Measurements from ENCODE around the gene BLTP2. TPM values are rescaled to one million over a fixed set of nuclear protein-coding genes. Genes with fewer than 3 reads are reported as not detected.

Gene BLTP2
- polyA plus RNA-seq, 1 of the 3 experiments (the other 2 are of a cell fraction), result 46.4 TPM

GRCh38 chr17:28693869-28694268 is 48.9 kb upstream of the BLTP2 start:
- peaks cover 68 to 72% of the 10 kb centered on the region in 2 experiments for H3K36me3 ChIP-seq (replicated peaks in 1 of 2; ENCODE audit: control insufficient read depth in 1 of 2, insufficient read depth in 2 of 2, low read length in 1 of 2)
- CTCF ChIA-PET, result interaction anchor here (1.8 to 1.9 kb wide), 2 partner anchors 16 to 47 kb away, joined by 4 to 6 read pairs; no protein-coding TSS in a partner anchor

More at GRCh38 chr17:28693869-28694268, 48.9 kb upstream of the BLTP2 start:
- no peak overlapping the region for H3K27ac ChIP-seq (ENCODE audit: low read depth in 2 of 2, low read length in 1 of 2)
- no peaks in the 10 kb centered on the region for H3K4me1 ChIP-seq (ENCODE audit: control insufficient read depth in 1 of 2, insufficient read depth in 2 of 2, low read depth in 1 of 2, low read length in 1 of 2)
- no peak overlapping the region for H2AFZ ChIP-seq (ENCODE audit: low read depth)
- H3K79me2 ChIP-seq (ENCODE audit: insufficient read depth), result no peaks in the 10 kb centered on the region
- no peaks in the 10 kb centered on the region for H3K27me3 ChIP-seq (ENCODE audit: insufficient read depth)
- WGBS (ENCODE audit: low lambda C conversion rate), result 100% methylated on average over 1 of the region's 1 CpG
- H3K9ac ChIP-seq, result no peak overlapping the region
- H4K20me1 ChIP-seq (ENCODE audit: insufficient read depth), result no peaks in the 10 kb centered on the region
- POLR2A ChIA-PET, result no interaction called here
- no peaks in the 10 kb centered on the region for H3K9me2 ChIP-seq
- DNase-seq, result no peak
- no peaks in the 10 kb centered on the region for H3F3A ChIP-seq (replicated peaks; ENCODE audit: insufficient read depth)
- no peak overlapping the region for H3K4me2 ChIP-seq
- H3K4me3 ChIP-seq (ENCODE audit: low read depth in 2 of 2, low read length in 1 of 2), result no peak overlapping the region
- TF ChIP-seq TAF1 (IDR thresholded peaks at IDR 0.05; ENCODE audit: borderline replicate concordance, low read depth, low read length) (no peak), TCF12 (IDR thresholded peaks at IDR 0.05) (no peak), NFIC (IDR thresholded peaks at IDR 0.05; ENCODE audit: borderline replicate concordance) (no peak), CTCF (IDR thresholded peaks at IDR 0.05) (no peak), RCOR1 (IDR thresholded peaks at IDR 0.05; ENCODE audit: low read length) (no peak), MAX (IDR thresholded peaks at IDR 0.05; ENCODE audit: low read depth) (no peak), ELF1 (IDR thresholded peaks at IDR 0.05) (no peak), REST (IDR thresholded peaks at IDR 0.05; ENCODE audit: low read depth, low read length) (no peak), GATA2 (CRISPR knock-in tag; IDR thresholded peaks at IDR 0.05) (no peak), EP300 (IDR thresholded peaks at IDR 0.05; ENCODE audit: borderline replicate concordance in 1 of 2, low read depth in 1 of 2, low read length in 1 of 2) (no peak), CHD2 (IDR thresholded peaks at IDR 0.05; ENCODE audit: low read length, partially characterized antibody) (no peak), PBX3 (IDR thresholded peaks at IDR 0.05) (no peak), POLR2AphosphoS5 (IDR thresholded peaks at IDR 0.05; ENCODE audit: low read depth, low read length) (no peak), TEAD4 (IDR thresholded peaks at IDR 0.05; ENCODE audit: borderline replicate concordance, insufficient read depth) (no peak), MEF2A (IDR thresholded peaks at IDR 0.05; ENCODE audit: borderline replicate concordance, low read depth) (no peak), SIN3A (IDR thresholded peaks at IDR 0.05; ENCODE audit: borderline replicate concordance, low read depth, low read length) (no peak), MXI1 (IDR thresholded peaks at IDR 0.05; ENCODE audit: low read depth, low read length) (no peak)
- TF ChIP-seq, protein P1, sequence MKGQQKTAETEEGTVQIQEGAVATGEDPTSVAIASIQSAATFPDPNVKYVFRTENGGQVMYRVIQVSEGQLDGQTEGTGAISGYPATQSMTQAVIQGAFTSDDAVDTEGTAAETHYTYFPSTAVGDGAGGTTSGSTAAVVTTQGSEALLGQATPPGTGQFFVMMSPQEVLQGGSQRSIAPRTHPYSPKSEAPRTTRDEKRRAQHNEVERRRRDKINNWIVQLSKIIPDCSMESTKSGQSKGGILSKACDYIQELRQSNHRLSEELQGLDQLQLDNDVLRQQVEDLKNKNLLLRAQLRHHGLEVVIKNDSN (IDR thresholded peaks at IDR 0.05; ENCODE audit: borderline replicate concordance, low read depth), result no peak
- no peaks in the 10 kb centered on the region for H3K9me3 ChIP-seq

All from SK-N-SH (cell line).